HCEC 1CT (cell line): ENCODE data around the gene PEG3.

Experiments used
- DNase-seq: peaks from one replicate; pipeline ENCODE4 v3.0.0-alpha.2; 2017

The PEG3 gene

GRCh38 chr19:56838909-56839651, 1.4 kb downstream of the PEG3 start:
- DNase-seq = no peak

- DNase-seq = no peak
Observed at GRCh38 chr19:56838024-56838908, 2.3 kb downstream of the PEG3 start.

- DNase-seq = no peak
Observed at GRCh38 chr19:56837492-56838023, 3.0 kb downstream of the PEG3 start.

GRCh38 chr19:56837004-56837403, 3.5 kb downstream of the PEG3 start:
- DNase-seq = no peak

- DNase-seq = no peak
Observed at GRCh38 chr19:56836059-56836458, 4.5 kb downstream of the PEG3 start.

GRCh38 chr19:56835401-56835800, 5.1 kb downstream of the PEG3 start:
- no peak for DNase-seq

- DNase-seq = no peak
Observed at GRCh38 chr19:56834564-56835375, 5.8 kb downstream of the PEG3 start.

- DNase-seq = no peak
Observed at GRCh38 chr19:56832352-56832928, 8.1 kb downstream of the PEG3 start.

GRCh38 chr19:56831255-56831654, 9.3 kb downstream of the PEG3 start:
- DNase-seq = no peak

- no peak for DNase-seq
Observed at GRCh38 chr19:56829596-56829995, 10.9 kb downstream of the PEG3 start.

- DNase-seq = no peak
Observed at GRCh38 chr19:56827708-56828107, 12.8 kb downstream of the PEG3 start.

GRCh38 chr19:56823956-56824355, 16.6 kb downstream of the PEG3 start:
- no peak for DNase-seq

GRCh38 chr19:56823417-56823816, 17.1 kb downstream of the PEG3 start:
- DNase-seq = no peak

GRCh38 chr19:56822755-56823154, 17.8 kb downstream of the PEG3 start:
- DNase-seq = no peak

GRCh38 chr19:56821675-56822074, 18.9 kb downstream of the PEG3 start:
- no peak for DNase-seq

GRCh38 chr19:56821209-56821608, 19.3 kb downstream of the PEG3 start:
- no peak for DNase-seq

GRCh38 chr19:56819166-56819565, 21.4 kb downstream of the PEG3 start:
- no peak for DNase-seq

GRCh38 chr19:56814656-56815055, 25.9 kb downstream of the PEG3 start:
- DNase-seq = no peak

GRCh38 chr19:56813531-56813930, 27.0 kb downstream of the PEG3 start:
- no peak for DNase-seq

- no peak for DNase-seq
Observed at GRCh38 chr19:56811480-56811879, 29.0 kb downstream of the PEG3 start.

- DNase-seq = no peak
Observed at GRCh38 chr19:56810260-56810659, 30.3 kb downstream of the PEG3 start.

- DNase-seq = no peak
Observed at GRCh38 chr19:56808717-56809392, 31.7 kb downstream of the PEG3 start.
